Mesothelial cell of epicardium (in vitro differentiated cells): ENCODE results near the gene P2RY14. TPM values are rescaled to one million over a fixed set of nuclear protein-coding genes. Genes with fewer than 3 reads are reported as not detected.

Source experiments
- DNase-seq, 2 experiments: peaks; one replicate each; pipeline ENCODE4 v3.0.0; 2021; ENCODE audit warnings: low spot score in 2 of 2; ENCODE audit not compliant: unreplicated experiment in 2 of 2
- H3K27ac Mint-ChIP-seq: 2 replicates; pipeline ENCODE4 v1.8.0; 2021; ENCODE audit warnings: mixed read lengths
- H3K27me3 Mint-ChIP-seq: 2 replicates; pipeline ENCODE4 v1.8.0; 2021; ENCODE audit warnings: low read depth, mixed read lengths
- H3K36me3 Mint-ChIP-seq: 2 replicates; pipeline ENCODE4 v1.8.0; 2021; ENCODE audit warnings: mixed read lengths
- H3K4me1 Mint-ChIP-seq: 2 replicates; pipeline ENCODE4 v1.8.0; 2021; ENCODE audit warnings: mixed read lengths
- H3K4me3 Mint-ChIP-seq: 2 replicates; pipeline ENCODE4 v1.8.0; 2021; ENCODE audit warnings: mild to moderate bottlenecking, moderate library complexity, mixed read lengths
- H3K9me3 Mint-ChIP-seq: 2 replicates; pipeline ENCODE4 v1.8.0; 2021; ENCODE audit warnings: mixed read lengths
- CTCF ChIP-seq: fragments of 200-600 bp; sonication (generic); IDR thresholded peaks from one replicate; pipeline ENCODE4 v1.5.0; 2021; ENCODE audit warnings: antibody characterized with exemption; ENCODE audit not compliant: unreplicated experiment
- total RNA-seq: library from RNA; stranded (reverse); gene quantifications from 3 replicates; pipeline ENCODE4 v1.2.1, GENCODE V29; 2021

The P2RY14 gene
- total RNA-seq, 1 donor from 2014 or later: not detected

- Mint-ChIP-seq H3K27ac (peak overlapping the region; percentile 27), H3K9me3 (no peaks in the 10 kb centered on the region)
Observed at GRCh38 chr3:151293127-151293526, 14.8 kb upstream of the P2RY14 start.

GRCh38 chr3:151290673-151291072 lies 12.3 kb upstream of the P2RY14 start:
- no peaks in the 10 kb centered on the region for H3K27me3 Mint-ChIP-seq
- DNase-seq: no peak
- H3K27ac Mint-ChIP-seq: no peak overlapping the region
- H3K4me3 Mint-ChIP-seq: no peak overlapping the region
- peaks cover 36% of the 10 kb centered on the region for H3K4me1 Mint-ChIP-seq
- TF ChIP-seq CTCF: no peak
- no peaks in the 10 kb centered on the region for H3K36me3 Mint-ChIP-seq
- H3K9me3 Mint-ChIP-seq: no peaks in the 10 kb centered on the region

More at GRCh38 chr3:151293127-151293526, 14.8 kb upstream of the P2RY14 start:
- Mint-ChIP-seq H3K4me3 (no peak overlapping the region), H3K27me3 (no peaks in the 10 kb centered on the region), H3K36me3 (no peaks in the 10 kb centered on the region), H3K4me1 (peaks cover 35% of the 10 kb centered on the region)
- no peak for TF ChIP-seq CTCF
- no peak for DNase-seq

GRCh38 chr3:151289445-151289844 lies 11.1 kb upstream of the P2RY14 start:
- H3K27me3 Mint-ChIP-seq: no peaks in the 10 kb centered on the region
- no peaks in the 10 kb centered on the region for H3K36me3 Mint-ChIP-seq

GRCh38 chr3:151285940-151286339 lies 7.6 kb upstream of the P2RY14 start:
- no peak for DNase-seq
- H3K4me3 Mint-ChIP-seq: no peak overlapping the region
- no peak for TF ChIP-seq CTCF
- H3K27me3 Mint-ChIP-seq: no peaks in the 10 kb centered on the region
- H3K27ac Mint-ChIP-seq: peak overlapping the region; percentile 12
- H3K36me3 Mint-ChIP-seq: no peaks in the 10 kb centered on the region
- H3K4me1 Mint-ChIP-seq: peaks cover 48% of the 10 kb centered on the region
- H3K9me3 Mint-ChIP-seq: no peaks in the 10 kb centered on the region

More at GRCh38 chr3:151289445-151289844, 11.1 kb upstream of the P2RY14 start:
- H3K27ac Mint-ChIP-seq: no peak overlapping the region
- DNase-seq: no peak
- TF ChIP-seq CTCF: no peak
- no peak overlapping the region for H3K4me3 Mint-ChIP-seq
- H3K4me1 Mint-ChIP-seq: peaks cover 36% of the 10 kb centered on the region
- no peaks in the 10 kb centered on the region for H3K9me3 Mint-ChIP-seq

- no peaks in the 10 kb centered on the region for H3K36me3 Mint-ChIP-seq
- peak overlapping the region; percentile 70 for H3K27ac Mint-ChIP-seq
- no peak for TF ChIP-seq CTCF
- H3K27me3 Mint-ChIP-seq: no peaks in the 10 kb centered on the region
- no peaks in the 10 kb centered on the region for H3K9me3 Mint-ChIP-seq
- H3K4me3 Mint-ChIP-seq: no peak overlapping the region
- DNase-seq: no peak
- peaks cover 44% of the 10 kb centered on the region for H3K4me1 Mint-ChIP-seq
Observed at GRCh38 chr3:151283907-151284461, 5.6 kb upstream of the P2RY14 start.

- TF ChIP-seq CTCF: no peak
- Mint-ChIP-seq H3K27ac (peak overlapping the region; percentile 17), H3K4me1 (peaks cover 43% of the 10 kb centered on the region), H3K36me3 (no peaks in the 10 kb centered on the region), H3K4me3 (no peak overlapping the region), H3K27me3 (no peaks in the 10 kb centered on the region), H3K9me3 (no peaks in the 10 kb centered on the region)
- DNase-seq: no peak
Observed at GRCh38 chr3:151283387-151283786, 5.0 kb upstream of the P2RY14 start.
